ENCODE results near the gene UGT1A1. TPM values are rescaled to one million over a fixed set of nuclear protein-coding genes. Genes with fewer than 3 reads are reported as not detected.

The UGT1A1 gene
- total RNA-seq, 1 experiment from 2014 or later, result not detected

- no peaks in the 10 kb centered on the region for H3K9me3 ChIP-seq (ENCODE audit: control insufficient read depth in 1 of 2, insufficient read depth in 1 of 2, low read depth in 1 of 2, low read length in 2 of 2)
- no peak for ATAC-seq
- no peak within 1 kb of the TSS for H3K27ac ChIP-seq (ENCODE audit: low read depth, low read length)
- H3K27me3 ChIP-seq (ENCODE audit: insufficient read depth, low read length), result peaks cover 11% of the 10 kb centered on the region; the same call in 1 of the 2 replicates
- CTCF ChIA-PET, result interaction anchor here (1.1 kb wide), 1 partner anchor 16 kb away, joined by 3 read pairs; the partner anchor contains the start of gene UGT1A3
- RAD21 ChIA-PET (ENCODE audit: low non-redundant PET in 1 of 2, low total read pairs in 2 of 2, uncharacterized antibody in 2 of 2, unreplicated experiment in 2 of 2), result no interaction called here
- no peak within 1 kb of the TSS for H3K9ac ChIP-seq (ENCODE audit: low read length)
- H4K20me1 ChIP-seq (ENCODE audit: insufficient read depth), result no peaks in the 10 kb centered on the region
- no TSS peak for BruUV-seq (replicated peaks)
- intact Hi-C loops (cut with micrococcal nuclease), result no loop called here
- H3K79me2 ChIP-seq (ENCODE audit: insufficient read depth, low read length), result no peaks in the 10 kb centered on the region
- no peak within 1 kb of the TSS for H3K4me3 ChIP-seq (replicated peaks in 1 of 2; ENCODE audit: low read depth in 1 of 2, low read length in 2 of 2)
- H3K4me2 ChIP-seq (ENCODE audit: low read length), result no peak within 1 kb of the TSS
- H3K4me1 ChIP-seq (ENCODE audit: control insufficient read depth in 1 of 2, insufficient read depth in 2 of 2, low read length in 2 of 2), result no peaks in the 10 kb centered on the region
- no peaks in the 10 kb centered on the region for H3K9me2 ChIP-seq (ENCODE audit: insufficient read depth)
- DNase-seq (ENCODE audit: low read depth, low spot score), result no peak
- TF ChIP-seq EGR1 (IDR thresholded peaks at IDR 0.05; ENCODE audit: low read depth) (no peak), SP1 (IDR thresholded peaks at IDR 0.05; ENCODE audit: low read depth) (no peak), JUND (IDR thresholded peaks at IDR 0.05) (no peak), YY1 (IDR thresholded peaks at IDR 0.05; ENCODE audit: extremely low read depth, insufficient replicate concordance, low read depth, low read length) (no peak), POLR2A (IDR thresholded peaks at IDR 0.05; ENCODE audit: borderline replicate concordance, extremely low read depth, insufficient read depth, insufficient read length) (no peak), ATF3 (IDR thresholded peaks at IDR 0.05) (no peak), ZNF274 (IDR thresholded peaks at IDR 0.05; ENCODE audit: low read depth, low read length) (no peak), TCF7L2 (IDR thresholded peaks at IDR 0.05; ENCODE audit: borderline replicate concordance, extremely low read depth, insufficient read depth, insufficient read length) (no peak), SIN3A (IDR thresholded peaks at IDR 0.05; ENCODE audit: low read depth) (no peak), EZH2 (IDR thresholded peaks at IDR 0.05) (no peak), EZH2phosphoT487 (IDR thresholded peaks at IDR 0.05; ENCODE audit: borderline replicate concordance) (no peak), REST (IDR thresholded peaks at IDR 0.05; ENCODE audit: low read depth) (no peak), CTCF (IDR thresholded peaks at IDR 0.05 in 2 of 3, conservative IDR thresholded peaks at IDR 0.05 in 1 of 3; ENCODE audit: borderline replicate concordance in 1 of 3, insufficient read depth in 1 of 3, low read depth in 2 of 3, low read length in 2 of 3) (no peak), ZBTB33 (IDR thresholded peaks at IDR 0.05; ENCODE audit: extremely low read depth, insufficient replicate concordance, low read length) (no peak)
- peak within 1 kb of the TSS; percentile 52 for H2AFZ ChIP-seq (ENCODE audit: low read depth, low read length, poor library complexity, severe bottlenecking)
- POLR2A ChIA-PET, result no interaction called here
- H3K36me3 ChIP-seq (ENCODE audit: control insufficient read depth in 1 of 2, insufficient read depth in 2 of 2, low read length in 2 of 2), result no peaks in the 10 kb centered on the region
Observed at GRCh38 chr2:233712611-233713261, 47.3 kb upstream of the UGT1A1 start, which contains the start of gene UGT1A5. Gene UGT1A5 (plus strand): TSS chr2:233712907. CDS start chr2:233712992, 85 bp downstream.
